ENCODE data around the gene RGPD5.
"Not testable (repeated sequence)": the region's sequence is repeated elsewhere in the genome, so short reads cannot be mapped to it uniquely, and the experiment has no call there.

RGPD5 gene

DNA sequence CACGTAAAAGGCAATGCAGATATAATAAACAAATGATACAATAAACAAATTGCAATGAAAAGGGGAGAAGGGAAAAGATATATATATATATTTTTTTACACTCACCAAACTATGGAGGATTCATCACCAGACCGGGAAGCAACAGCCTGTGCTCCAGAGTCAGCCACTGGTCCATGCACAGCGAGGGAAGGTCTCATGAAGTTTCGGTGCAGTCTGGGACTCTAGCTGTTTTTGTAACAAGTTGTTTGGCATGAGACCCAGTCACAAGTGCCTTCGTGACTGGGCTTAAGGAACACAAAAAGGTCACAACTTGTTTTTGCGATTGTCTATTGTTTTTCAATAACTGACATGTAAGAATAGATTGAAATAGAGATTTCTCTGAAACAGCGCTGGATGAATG is 99.6 kb downstream of the RGPD5 start:
- not testable (repeated sequence) for DNase-seq (ENCODE audit: low spot score)

DNA sequence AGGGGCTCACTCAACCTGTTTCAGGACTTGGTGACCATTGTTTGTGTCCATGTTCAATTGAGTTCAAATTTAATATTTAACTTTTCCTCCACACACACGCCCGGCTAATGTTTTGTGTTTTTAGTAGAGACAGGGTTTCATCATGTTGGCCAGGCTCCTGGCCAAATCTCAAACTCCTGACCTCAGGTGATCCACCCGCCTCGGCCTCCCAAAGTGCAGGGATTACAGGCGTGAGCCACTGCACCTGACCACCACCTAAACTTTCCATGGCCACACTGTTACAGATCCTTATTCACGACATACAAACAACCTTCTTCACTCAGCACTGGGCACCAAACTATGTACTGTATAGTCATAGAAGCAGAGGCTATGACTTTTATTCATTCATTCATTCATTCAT is 100.0 kb downstream of the RGPD5 start:
- not testable (repeated sequence) for DNase-seq (ENCODE audit: low spot score)

DNA sequence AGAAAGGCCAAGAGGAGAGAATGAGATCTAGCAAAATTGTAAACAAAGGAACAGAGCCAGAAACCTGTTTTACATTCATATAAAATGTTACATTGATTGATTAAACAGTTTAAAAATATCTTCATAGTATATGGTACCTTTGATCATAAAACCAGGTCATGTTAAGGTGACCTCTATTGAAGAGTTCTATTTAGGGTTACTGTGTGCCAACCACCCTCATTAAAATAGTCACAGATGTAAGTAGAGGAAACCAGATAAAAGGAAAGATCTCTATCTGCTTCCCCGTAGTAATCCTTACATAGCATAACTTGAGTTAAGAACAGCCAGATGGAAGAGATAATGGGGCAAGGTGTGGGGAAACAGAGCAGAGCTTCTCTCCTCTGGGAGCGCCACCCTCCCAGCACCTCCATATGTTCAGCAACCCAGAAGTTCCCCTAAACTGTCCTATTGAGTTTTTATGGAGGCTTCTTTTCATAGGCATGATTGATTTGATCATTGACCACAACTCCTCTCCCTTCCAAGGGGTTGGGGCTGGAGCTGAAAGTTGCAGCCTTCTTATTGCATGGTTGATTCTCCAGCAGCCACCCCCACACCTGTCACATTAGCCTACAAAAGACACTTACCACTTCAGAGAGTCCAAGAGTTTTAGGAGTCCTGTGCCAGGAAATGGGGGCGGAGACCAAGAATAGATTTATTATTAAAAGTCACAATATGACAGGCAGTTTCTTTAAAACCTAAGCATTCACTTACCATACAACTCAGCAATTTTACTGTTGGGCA is 101.2 kb downstream of the RGPD5 start:
- not testable (repeated sequence) for DNase-seq (ENCODE audit: low spot score)

DNA sequence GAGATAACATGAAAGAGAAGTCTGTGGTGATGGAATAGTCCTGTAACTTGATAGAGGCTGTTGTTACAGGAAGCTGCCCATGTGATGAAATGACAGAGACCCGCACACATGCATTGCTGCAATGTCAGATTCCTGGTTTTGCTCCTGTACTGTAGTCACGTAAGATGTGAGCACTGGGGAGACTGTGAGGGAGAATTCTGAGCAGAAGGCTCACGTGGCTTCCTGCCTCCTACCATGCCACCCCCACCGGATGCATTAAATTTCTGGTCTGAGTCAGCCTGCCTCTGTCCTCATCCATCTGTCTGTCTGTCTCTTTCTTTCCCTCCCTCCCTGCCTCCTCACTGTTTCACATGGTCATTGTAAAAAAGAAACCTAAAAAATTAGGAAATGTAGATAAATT is 102.1 kb downstream of the RGPD5 start:
- not testable (repeated sequence) for DNase-seq (ENCODE audit: low spot score)

DNA sequence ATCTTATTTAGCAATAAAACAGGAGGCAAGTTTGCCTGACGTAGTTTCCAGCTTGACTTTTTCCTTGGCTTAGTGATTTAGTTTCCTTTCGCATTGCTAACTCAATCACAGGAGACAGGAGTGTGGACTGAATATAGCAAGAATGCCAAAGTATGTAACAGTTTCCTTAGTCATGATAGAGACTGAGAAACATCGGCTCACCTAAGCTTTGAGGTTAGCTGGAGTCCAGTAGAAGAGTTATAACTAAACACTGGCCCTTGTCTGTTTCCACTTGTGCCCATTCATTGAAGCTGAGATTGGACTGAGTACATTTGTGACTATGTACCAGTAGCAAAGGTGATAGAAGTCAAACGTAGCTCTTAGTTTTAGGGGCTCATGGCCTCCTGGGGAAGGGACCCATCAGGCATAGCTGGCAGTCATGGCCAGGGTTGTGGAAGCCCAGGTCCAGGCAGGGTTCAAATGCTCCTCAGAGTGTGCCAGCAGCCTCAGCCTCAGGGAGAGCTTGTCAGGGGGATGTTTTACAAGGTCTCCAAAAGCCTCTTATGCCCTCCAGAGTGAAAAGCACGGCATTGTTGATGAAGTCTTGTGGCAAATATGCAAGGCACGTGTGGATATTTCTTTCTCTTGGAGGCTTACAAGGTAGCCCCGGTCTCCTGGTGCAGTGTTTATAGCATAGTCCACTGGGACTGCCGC is 103.8 kb downstream of the RGPD5 start:
- DNase-seq (ENCODE audit: low spot score): not testable (repeated sequence)

DNA sequence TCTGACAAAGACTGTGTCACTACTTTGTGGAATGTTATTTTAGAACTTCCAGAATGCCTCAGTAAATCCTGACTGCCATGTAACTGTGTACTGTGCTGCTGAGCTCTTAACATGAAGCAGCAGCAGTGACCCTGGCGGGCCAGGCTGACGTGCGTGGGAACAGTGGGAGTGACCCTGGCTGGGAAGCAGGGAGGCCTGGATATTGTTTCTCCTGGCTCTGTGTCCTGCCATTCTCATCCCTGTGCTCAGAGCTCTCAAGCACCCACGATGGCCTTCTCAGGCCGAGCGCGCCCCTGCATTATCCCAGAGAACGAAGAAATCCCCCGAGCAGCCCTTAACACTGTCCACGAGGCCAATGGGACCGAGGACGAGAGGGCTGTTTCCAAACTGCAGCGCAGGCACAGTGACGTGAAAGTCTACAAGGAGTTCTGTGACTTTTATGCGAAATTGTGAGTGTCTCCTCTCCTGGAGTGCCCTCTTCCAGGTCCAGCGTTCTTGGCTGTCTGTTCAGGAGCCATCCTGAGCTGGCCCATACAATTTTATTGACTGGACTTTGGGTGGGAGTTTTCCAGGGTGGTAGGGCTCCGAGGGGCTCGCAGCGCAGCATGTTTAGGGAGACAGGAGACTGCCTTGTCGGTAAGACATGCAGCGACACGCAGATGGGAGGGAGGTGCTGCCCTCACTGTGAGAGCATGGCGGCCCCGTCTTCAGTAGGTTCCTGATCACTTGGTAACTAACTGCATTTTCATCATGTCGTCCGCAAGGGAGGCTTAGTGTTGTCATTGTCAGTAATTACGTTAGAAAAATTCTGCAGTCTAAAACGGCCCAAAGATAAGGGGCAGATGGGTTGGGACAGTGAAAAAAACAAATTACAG is 104.6 kb downstream of the RGPD5 start, which contains the start of gene LIMS3:
Gene LIMS3, plus strand, starts transcription at position 227 of the 875 bp plus-strand sequence. Its CDS starts 41 bp downstream, at position 268.
- DNase-seq (ENCODE audit: low spot score): not testable (repeated sequence)

DNA sequence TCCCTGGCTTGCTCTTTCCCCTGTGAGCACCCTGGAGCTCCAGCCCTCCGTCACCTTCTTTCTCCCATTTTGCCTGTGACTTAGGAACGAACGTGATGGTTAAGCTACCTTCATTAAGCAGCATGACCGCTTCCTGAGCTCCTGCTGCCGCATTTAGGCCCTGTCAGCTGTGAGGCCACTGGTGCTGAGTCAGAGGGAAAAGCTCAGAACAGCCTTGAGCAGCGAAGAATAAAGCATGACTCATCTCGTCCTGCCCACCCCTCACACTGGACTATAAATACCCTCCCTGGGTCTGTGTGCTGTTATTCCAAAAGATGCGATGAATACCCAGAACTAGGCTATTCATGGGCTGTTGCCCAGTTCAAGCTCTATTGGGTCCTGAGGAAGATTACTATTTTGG is 111.7 kb downstream of the RGPD5 start:
- not testable (repeated sequence) for DNase-seq (ENCODE audit: low spot score)

Measured in activated CD4-positive, alpha-beta T cell treated with anti-CD3 and anti-CD28 coated beads, Interleukin-2, Interleukin-4, amounts not matched to agents 100 ng/mL and 50 ng/mL, durations not matched to agents 16 hours and 8 hours (primary cell).